ENCODE measurements around the gene LRRC41.
"Not testable (repeated sequence)": the region's sequence is repeated elsewhere in the genome, so short reads cannot be mapped to it uniquely, and the experiment has no call there.

Gene LRRC41

GRCh38 chr1:46241733-46242132 is 61.7 kb downstream of the LRRC41 start:
- not testable (repeated sequence) for DNase-seq

GRCh38 chr1:46238865-46239264 is 64.6 kb downstream of the LRRC41 start:
- not testable (repeated sequence) for DNase-seq

DNA sequence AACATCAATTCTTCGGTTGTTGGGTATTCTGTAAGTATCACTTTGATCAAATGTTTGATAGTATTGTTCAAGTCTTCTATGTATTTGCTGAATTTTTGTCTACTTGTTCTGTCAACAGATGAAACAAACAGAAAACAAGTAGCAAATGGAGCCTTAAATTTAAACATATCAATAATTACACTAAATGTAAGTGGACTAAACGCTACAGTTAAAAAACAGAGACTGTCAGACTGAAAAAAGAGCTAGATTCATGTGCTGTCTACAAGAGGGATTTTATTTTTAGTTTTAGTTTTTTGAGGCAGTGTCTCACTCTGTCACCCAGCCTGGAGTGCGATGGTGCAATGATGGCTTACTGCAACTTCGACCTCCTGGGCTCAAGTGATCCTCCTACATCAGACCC is 66.5 kb downstream of the LRRC41 start:
- DNase-seq, result no peak

DNA sequence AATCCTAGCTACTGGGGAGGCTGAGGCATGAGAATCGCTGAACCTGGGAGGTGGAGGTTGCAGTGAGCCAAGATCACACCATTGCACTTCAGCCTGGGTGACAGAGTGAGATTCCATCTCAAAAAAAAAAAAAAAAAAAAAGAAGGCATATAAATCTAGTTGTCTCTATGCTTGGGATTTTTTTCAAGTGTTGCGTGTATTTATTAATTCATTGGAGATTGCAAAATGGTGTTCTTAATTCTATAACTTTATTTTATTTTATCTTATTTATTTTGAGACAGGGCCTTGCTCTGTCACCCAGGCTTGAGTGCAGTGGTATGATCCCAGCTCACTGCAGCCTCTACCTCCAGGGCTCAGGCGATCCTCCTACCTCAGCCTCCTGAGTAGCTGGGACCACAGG is 72.2 kb downstream of the LRRC41 start:
- not testable (repeated sequence) for DNase-seq
